Right lobe of liver (tissue), 6 donors: ENCODE measurements around the gene CLCN7. TPM values are rescaled to one million over a fixed set of nuclear protein-coding genes. Genes with fewer than 3 reads are reported as not detected.
A peak's percentile ranks its signal among the peaks of the same experiment; 100 is the strongest.

ENCODE experiments used
- ATAC-seq, 4 donors: fragments of 200-7000 bp; cut with Tn5 transposase; one replicate each; pipeline ENCODE4 v1.9.1; 2020; ENCODE audit warnings: mild to moderate bottlenecking in 4 of 4, moderate library complexity in 4 of 4
- DNase-seq, 3 donors: peaks; one replicate each; pipeline ENCODE4 v3.0.0-alpha.2; 2020
- H3K27ac ChIP-seq, 3 donors: fragments of 200-600 bp; one replicate each; pipeline ENCODE4 v1.8.0; 2022
- H3K27me3 ChIP-seq, 2 donors: fragments of 200-600 bp; one replicate each; pipeline ENCODE4 v1.8.0; 2022
- H3K36me3 ChIP-seq, 4 donors: fragments of 200-600 bp; sonication (generic) in 1 of 4; one replicate each; pipeline versions ENCODE4 v1.5.1 to v1.8.0; 2017 to 2022; ENCODE audit warnings: control low read depth in 1 of 4
- H3K4me1 ChIP-seq, 4 donors: fragments of 200-600 bp; sonication (generic) in 1 of 4; one replicate each; pipeline versions ENCODE4 v1.5.1 to v1.8.0; 2017 to 2022; ENCODE audit warnings: control low read depth in 1 of 4
- H3K4me3 ChIP-seq, 3 donors: fragments of 200-600 bp; one replicate each; pipeline ENCODE4 v1.8.0; 2022
- H3K9me3 ChIP-seq, 4 donors: fragments of 200-600 bp; sonication (generic) in 1 of 4; one replicate each; pipeline versions ENCODE4 v1.5.1 to v1.8.0; 2017 to 2022; ENCODE audit warnings: control low read depth in 1 of 4
- CTCF ChIP-seq, 4 donors: fragments of 200-600 bp in 3 of 4; fragments of 450-650 bp in 1 of 4; IDR thresholded peaks; one replicate each; pipeline versions ENCODE4 v1.5.1 to v1.8.0; 2016 to 2022; ENCODE audit warnings: antibody characterized with exemption in 4 of 4, mild to moderate bottlenecking in 2 of 4
- POLR2A ChIP-seq: fragments of 450-650 bp; IDR thresholded peaks from one replicate; pipeline ENCODE4 v1.6.1; 2017; ENCODE audit warnings: antibody characterized with exemption, mild to moderate bottlenecking
- WGBS: methylation state at CpG from one replicate; pipeline ENCODE4 v1.1.6; 2018; ENCODE audit warnings: low coverage, low lambda C conversion rate; ENCODE audit not compliant: insufficient coverage; ENCODE audit errors: missing lambda C conversion rate; 5-methylcytosine and 5-hydroxymethylcytosine counted together
- intact Hi-C, 2 donors: fragments of 100-400 bp; cut with DNase I; formaldehyde crosslinking; loops; one replicate each; pipeline versions ENCODE4 v1.11.2 to v1.14.1; 2022
- total RNA-seq, 6 experiments: library from RNA; depleted of rRNA in 2 of 6; stranded (reverse); fragments of >200 nt in 2 of 6; fragmentation: NEBNext Ultra II Directional in 3 of 6; extraction: Animal tissue kit (Norgen Biotek cat#: 25700) in 3 of 6; gene quantifications; one replicate each; pipeline versions ENCODE4 v1.1.0 to v1.2.4, GENCODE V29; 2016 to 2023
- donor health status: DM: no; HTN: yes; CAD: no.
- donor health status: DM: no; HTN: no; CAD: no.
- donor health status: DM: no; HTN: no; CAD: no.
- donor health status: DM: no; HTN: yes; CAD: no.
- donor health status: DM: no; HTN: yes; CAD: no.

CLCN7 gene
- total RNA-seq, 6 experiments from 2014 or later = 36.0 to 50.8 (median 40.8) TPM

GRCh38 chr16:1420111-1420539, 54.7 kb downstream of the CLCN7 start:
- peak in 2 of 3 donors; percentile 44 to 62 for DNase-seq
- Histone ChIP-seq H3K27ac (peak overlapping the region in 2 of 3 donors; percentile 88 to 89), H3K9me3 (no peaks in the 10 kb centered on the region), H3K36me3 (no peaks in the 10 kb centered on the region), H3K4me3 (peak overlapping the region; percentile 72 to 100 (median 95)), H3K27me3 (no peaks in the 10 kb centered on the region), H3K4me1 (peaks cover 0 to 11% (median 6%) of the 10 kb centered on the region in 4 donors)
- ATAC-seq = peak in 2 of 4 donors; percentile 2
- intact Hi-C loops = no loop called here
- TF ChIP-seq POLR2A = no peak
- no peak for TF ChIP-seq CTCF (IDR thresholded peaks at IDR 0.05)
- 0% methylated on average over 1 of the region's 22 CpGs for WGBS

GRCh38 chr16:1416521-1416941, 58.3 kb downstream of the CLCN7 start:
- WGBS = 52% methylated on average over 3 of the region's 3 CpGs
- Histone ChIP-seq H3K4me1 (peaks cover 0 to 11% (median 6%) of the 10 kb centered on the region in 4 donors), H3K27ac (no peak overlapping the region)

DNA sequence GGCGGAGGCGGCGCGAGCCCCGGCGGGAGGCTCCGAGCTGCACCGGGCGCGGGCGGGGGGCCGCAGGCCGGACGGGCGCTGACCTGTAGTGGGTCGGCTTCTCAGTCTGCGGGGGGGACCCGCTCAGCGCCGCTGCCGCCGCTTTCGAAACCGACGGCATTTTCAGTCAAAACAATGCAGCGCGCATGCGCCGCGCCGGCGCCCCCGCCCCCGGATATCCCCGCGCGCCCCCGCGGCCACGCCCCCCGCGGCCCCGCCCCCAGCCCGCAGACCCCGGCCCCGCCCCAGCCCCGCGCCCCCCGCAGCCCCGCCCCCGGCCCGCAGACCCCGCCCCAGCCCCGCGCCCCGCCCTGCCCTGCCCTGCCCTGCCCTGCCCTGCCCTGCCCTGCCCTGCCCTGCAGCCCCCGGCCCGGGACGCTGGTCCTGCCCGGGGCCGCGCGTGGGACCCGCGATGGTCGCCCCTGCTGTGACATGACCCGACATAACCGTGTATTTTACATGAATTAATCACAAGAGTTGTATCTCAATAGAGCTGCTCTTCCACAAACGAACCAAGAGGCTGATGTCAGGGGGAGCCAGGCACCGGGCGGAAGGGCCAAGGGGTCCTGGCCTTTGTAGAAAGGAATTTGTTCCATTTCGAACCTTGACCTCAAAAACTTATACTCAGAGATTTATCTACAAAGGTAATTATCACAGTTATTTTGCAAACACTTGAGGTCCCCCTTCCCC, 60.1 kb downstream of the CLCN7 start, which contains the start of gene UNKL:
TSS of gene UNKL (minus strand) at position 173 of the 729 bp plus-strand sequence. CDS start at position 160, 13 bp downstream.
- Histone ChIP-seq H3K27ac (peak within 1 kb of the TSS; percentile 56 to 69 (median 67)), H3K4me3 (peak within 1 kb of the TSS; percentile 77 to 87 (median 80)), H3K4me1 (peaks cover 0 to 5% (median 2%) of the 10 kb centered on the region in 4 donors), H3K9me3 (no peaks in the 10 kb centered on the region), H3K36me3 (no peaks in the 10 kb centered on the region), H3K27me3 (no peaks in the 10 kb centered on the region)
- intact Hi-C loops = no loop called here
- peak; percentile 60 to 77 (median 69) for ATAC-seq
- peak; percentile 81 to 84 (median 84) for DNase-seq
- no peak for TF ChIP-seq POLR2A
- no peak for TF ChIP-seq CTCF (IDR thresholded peaks at IDR 0.05)
- 5% methylated on average over 16 of the region's 72 CpGs for WGBS

More at GRCh38 chr16:1416521-1416941, 58.3 kb downstream of the CLCN7 start:
- DNase-seq (no peak), ATAC-seq (no peak)
- TF ChIP-seq POLR2A = no peak
- no peak for TF ChIP-seq CTCF (IDR thresholded peaks at IDR 0.05)
- Histone ChIP-seq H3K9me3 (no peaks in the 10 kb centered on the region), H3K4me3 (no peak overlapping the region), H3K27me3 (no peaks in the 10 kb centered on the region), H3K36me3 (no peaks in the 10 kb centered on the region)
- intact Hi-C loops = no loop called here

DNA sequence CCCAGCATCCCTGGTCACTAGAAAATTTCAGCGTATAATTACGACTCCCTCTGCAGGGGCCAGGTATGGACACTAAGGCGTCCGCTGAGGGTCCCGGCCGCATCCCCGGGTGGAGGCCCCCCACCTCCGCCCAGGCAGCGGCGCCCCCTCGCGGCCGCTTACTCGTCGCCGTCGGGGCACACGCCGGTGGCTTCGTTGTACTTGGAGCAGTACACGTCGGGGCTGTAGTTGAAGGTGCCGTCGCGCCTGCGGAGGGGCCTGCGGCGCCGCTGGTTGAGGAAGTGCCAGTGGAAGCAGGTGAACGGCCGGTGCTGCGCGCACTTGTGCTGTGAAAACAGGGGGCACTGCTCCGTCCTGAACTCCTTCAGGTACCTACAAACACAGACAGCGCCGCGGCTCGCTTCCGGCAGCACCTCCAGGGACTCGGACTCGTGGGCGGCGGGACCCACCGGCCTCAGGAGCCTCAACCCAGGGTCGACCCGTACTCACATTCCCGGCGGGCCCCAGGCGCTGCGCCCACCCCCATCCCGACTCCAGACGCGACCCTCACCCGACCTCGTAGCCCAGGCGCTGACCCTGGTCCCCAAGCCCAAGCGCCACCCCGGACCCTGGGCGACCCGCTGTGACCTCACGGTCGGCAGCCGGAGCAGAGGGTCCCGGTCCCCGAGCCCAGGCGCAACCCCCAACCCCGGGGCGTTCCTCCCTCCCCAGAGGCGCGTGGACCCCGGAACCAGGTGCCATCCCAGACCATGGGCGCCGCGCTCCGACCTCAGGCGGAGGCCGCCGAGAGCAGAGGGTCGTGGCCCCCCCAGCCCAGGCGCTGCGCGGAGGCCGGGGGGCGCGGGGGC, 60.9 kb downstream of the CLCN7 start:
- intact Hi-C loops = no loop called here
- Histone ChIP-seq H3K27me3 (no peaks in the 10 kb centered on the region), H3K27ac (peak overlapping the region; percentile 56 to 69 (median 67)), H3K4me3 (peak overlapping the region; percentile 77 to 87 (median 80)), H3K9me3 (no peaks in the 10 kb centered on the region), H3K36me3 (no peaks in the 10 kb centered on the region), H3K4me1 (no peaks in the 10 kb centered on the region)
- DNase-seq (peak in 2 of 3 donors; percentile 65 to 69), ATAC-seq (peak; percentile 65 to 73 (median 72))
- WGBS = 0% methylated on average over 1 of the region's 85 CpGs
- TF ChIP-seq CTCF (IDR thresholded peaks at IDR 0.05) (peak; percentile 46 to 65 (median 57)), POLR2A (no peak)
